A549 (cell line): ENCODE measurements around the gene PLXNB3. TPM values are rescaled to one million over a fixed set of nuclear protein-coding genes. Genes with fewer than 3 reads are reported as not detected.

Experiments
- ATAC-seq, 2 experiments: fragments of 200-7000 bp in 1 of 2; fragments of >200 bp in 1 of 2; cut with Nextera tagmentation in 1 of 2; cut with Tn5 transposase in 1 of 2; 3 replicates each; pipeline versions ENCODE4 v1.8.0 to v1.9.1; 2018 to 2020; ENCODE audit warnings: mild to moderate bottlenecking in 1 of 2, moderate library complexity in 1 of 2
- CTCF ChIA-PET: fragments of 300-600 bp; sonication (Branson Sonifier 250); formaldehyde crosslinking; extraction: SDS; loops from one replicate; lab custom pipeline; 2021; ENCODE audit warnings: antibody characterized with exemption, inconsistent platforms; lab: Yijun Ruan, JAX
- POLR2A ChIA-PET: fragments of 350-600 bp; formaldehyde crosslinking; extraction: SDS; loops from one replicate; lab custom pipeline; 2021; ENCODE audit warnings: antibody characterized with exemption, inconsistent platforms; lab: Yijun Ruan, JAX
- DNase-seq, 2 experiments: peaks; one replicate each; pipeline versions ENCODE4 v3.0.0 to v3.0.0-alpha.2; 2011 to 2016; ENCODE audit warnings: low read depth in 1 of 2, low spot score in 1 of 2
- FAIRE-seq: peaks from 2 replicates; lab custom pipeline; 2011; peaks lifted over from hg19 to GRCh38; lab: Jason Lieb, UNC
- H3K27ac ChIP-seq, 2 experiments: fragments of >200 bp; sonication (Bioruptor Twin); formaldehyde crosslinking; 3 replicates each; pipeline ENCODE4 v1.5.1; 2016 to 2017
- H3K4me1 ChIP-seq: fragments of >200 bp; sonication (Bioruptor Twin); formaldehyde crosslinking; 3 replicates; pipeline ENCODE4 v1.6.1; 2016
- H3K4me2 ChIP-seq: fragments of >200 bp; sonication (Bioruptor Twin); formaldehyde crosslinking; 3 replicates; pipeline ENCODE4 v1.6.1; 2016
- H3K4me3 ChIP-seq: fragments of >200 bp; sonication (Bioruptor Twin); formaldehyde crosslinking; 3 replicates; pipeline ENCODE4 v1.5.1; 2016
- H3K9me3 ChIP-seq: fragments of >200 bp; sonication (Bioruptor Twin); formaldehyde crosslinking; 3 replicates; pipeline ENCODE4 v1.6.1; 2016
- BHLHE40 ChIP-seq: IDR thresholded peaks from 2 replicates; pipeline ENCODE4 v1.6.1; 2012; ENCODE audit warnings: low read depth, low read length, inconsistent platforms
- CHD4 ChIP-seq: fragments of 200-600 bp; sonication (generic); IDR thresholded peaks from 2 replicates; pipeline ENCODE4 v1.6.1; 2016; ENCODE audit warnings: antibody characterized with exemption, mild to moderate bottlenecking, borderline replicate concordance
- EHF ChIP-seq: fragments of 250-450 bp; sonication (Bioruptor Pico); IDR thresholded peaks from 2 replicates; pipeline ENCODE4 v1.5.0; 2020; ENCODE audit warnings: mild to moderate bottlenecking
- EHMT2 ChIP-seq: fragments of 200-600 bp; sonication (generic); IDR thresholded peaks from 2 replicates; pipeline ENCODE4 v1.6.1; 2016; ENCODE audit warnings: antibody characterized with exemption, low read depth, mild to moderate bottlenecking, moderate library complexity
- FOXS1 ChIP-seq: fragments of 250-450 bp; sonication (Bioruptor Pico); IDR thresholded peaks from 2 replicates; pipeline ENCODE4 v1.5.0; 2020; ENCODE audit warnings: mild to moderate bottlenecking, moderate library complexity
- HDAC2 ChIP-seq: fragments of 200-600 bp; sonication (generic); IDR thresholded peaks from 2 replicates; pipeline ENCODE4 v1.6.1; 2016
- HOXB13 ChIP-seq: fragments of 250-450 bp; sonication (Bioruptor Pico); IDR thresholded peaks from 2 replicates; pipeline ENCODE4 v1.5.0; 2020; ENCODE audit warnings: low read depth, mild to moderate bottlenecking, moderate library complexity
- KDM5A ChIP-seq: fragments of 200-600 bp; sonication (generic); IDR thresholded peaks from 2 replicates; pipeline ENCODE4 v1.6.1; 2016; ENCODE audit warnings: antibody characterized with exemption, mild to moderate bottlenecking
- NR3C1 ChIP-seq: fragments of >200 bp; sonication (Bioruptor Twin); formaldehyde crosslinking; IDR thresholded peaks from 3 replicates; pipeline ENCODE4 v1.6.1; 2017
- POLR2A ChIP-seq: IDR thresholded peaks from 2 replicates; pipeline ENCODE4 v1.6.1; 2012; ENCODE audit warnings: mild to moderate bottlenecking, low read length
- POLR2AphosphoS2 ChIP-seq: conservative IDR thresholded peaks from 2 replicates; pipeline ENCODE4 v1.6.1; 2012; ENCODE audit warnings: low read length, improper control_type of control experiment, inconsistent platforms
- RARB ChIP-seq: fragments of 250-450 bp; sonication (Bioruptor Pico); IDR thresholded peaks from 2 replicates; pipeline ENCODE4 v1.8.0; 2021; ENCODE audit warnings: mild to moderate bottlenecking, moderate library complexity
- SMC3 ChIP-seq: fragments of >200 bp; sonication (Bioruptor Twin); formaldehyde crosslinking; IDR thresholded peaks from 3 replicates; pipeline ENCODE4 v1.6.1; 2018; ENCODE audit warnings: inconsistent platforms
- TP53 ChIP-seq: fragments of 250-450 bp; sonication (Bioruptor Pico); IDR thresholded peaks from 2 replicates; pipeline ENCODE4 v1.5.0; 2021; ENCODE audit warnings: mild to moderate bottlenecking, moderate library complexity
- ZC3H11A ChIP-seq: fragments of 450-650 bp; IDR thresholded peaks from 2 replicates; pipeline ENCODE4 v1.6.1; 2014; ENCODE audit warnings: antibody characterized with exemption, mild to moderate bottlenecking
- WGBS: methylation state at CpG from one replicate; pipeline ENCODE4 v1.1.6; 2017; ENCODE audit errors: missing lambda C conversion rate; 5-methylcytosine and 5-hydroxymethylcytosine counted together
- polyA plus RNA-seq, 4 experiments: library from polyadenylated mRNA; depleted of rRNA in 3 of 4; stranded (reverse); fragments of >200 nt; fragmentation: RNase III in 1 of 4; extraction: RNeasy Plus Mini Kit Qiagen cat#74134 plus additional on column Dnase treatment in 1 of 4; gene quantifications; 2 replicates in 3 of 4; 3 replicates in 1 of 4; pipeline ENCODE4 v1.2.3, GENCODE V29; 2011 to 2017
- TF ChIP-seq, protein P1 (sequence below): IDR thresholded peaks from 2 replicates; pipeline ENCODE4 v1.6.1; 2012
- TF ChIP-seq, protein P2 (sequence below): fragments of 150-350 bp; IDR thresholded peaks from 2 replicates; pipeline ENCODE4 v1.6.1; 2014; ENCODE audit warnings: low read depth, mild to moderate bottlenecking, low read length

Gene PLXNB3
- polyA plus RNA-seq, 2 of the 4 experiments (the other 2 are of a cell fraction) = 1.1 to 2.5 TPM

- Histone ChIP-seq H3K27ac (no peak overlapping the region), H3K9me3 (no peaks in the 10 kb centered on the region), H3K4me3 (no peak overlapping the region), H3K4me2 (no peak overlapping the region), H3K4me1 (peaks cover 1% of the 10 kb centered on the region; the same call in 1 of the 3 replicates)
- no peak for DNase-seq
- no peak for FAIRE-seq
- POLR2A ChIA-PET = no interaction called here
- ATAC-seq = no peak
- CTCF ChIA-PET = interaction anchor here (1.2 kb wide), 1 partner anchor 13 kb away, joined by 4 read pairs; no protein-coding TSS in a partner anchor
- TF ChIP-seq BHLHE40 (no peak), CHD4 (no peak)
- 70% methylated on average over 6 of the region's 10 CpGs for WGBS
Measured at GRCh38 chrX:153824348-153824747, 60.3 kb downstream of the PLXNB3 start.

DNA sequence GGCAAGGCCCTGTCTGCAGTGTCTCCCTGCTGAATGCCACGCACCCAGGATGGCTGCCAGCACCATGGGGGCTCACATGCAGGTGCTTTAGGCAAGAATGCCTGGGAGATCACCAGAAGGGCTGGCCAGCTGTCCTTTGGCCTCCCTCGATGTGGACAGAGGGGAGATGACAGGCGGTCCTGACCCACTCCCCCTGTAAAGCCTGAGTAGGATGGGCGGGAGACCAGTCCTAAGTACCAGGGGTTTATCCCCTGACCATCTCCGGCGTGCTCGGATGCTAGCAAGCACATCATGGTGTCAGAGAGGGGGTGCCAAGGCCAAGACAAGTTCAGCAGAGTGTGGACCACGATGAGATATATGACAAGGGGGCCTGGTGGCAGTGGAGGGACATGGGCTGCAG is 61.0 kb downstream of the PLXNB3 start:
- Histone ChIP-seq H3K4me1 (0 out of 3 replicates have a peak, but pooled peaks cover 8% of the 10 kb centered on the region), H3K27ac (no peak overlapping the region), H3K9me3 (no peaks in the 10 kb centered on the region), H3K4me3 (no peak overlapping the region), H3K4me2 (no peak overlapping the region)
- CTCF ChIA-PET = interaction anchor here (0.8 to 1.0 kb wide), 2 partner anchors 8 to 10 kb away, joined by 3 read pairs; no protein-coding TSS in a partner anchor
- TF ChIP-seq POLR2A (no peak), TP53 (CRISPR knock-in tag) (no peak), ZC3H11A (no peak), NR3C1 (no peak), POLR2AphosphoS2 (no peak), RARB (no peak), EHMT2 (no peak), EHF (CRISPR knock-in tag) (no peak), KDM5A (no peak), HOXB13 (CRISPR knock-in tag) (no peak), SMC3 (no peak), FOXS1 (CRISPR knock-in tag) (no peak), HDAC2 (no peak)
- TF ChIP-seq, protein P1, sequence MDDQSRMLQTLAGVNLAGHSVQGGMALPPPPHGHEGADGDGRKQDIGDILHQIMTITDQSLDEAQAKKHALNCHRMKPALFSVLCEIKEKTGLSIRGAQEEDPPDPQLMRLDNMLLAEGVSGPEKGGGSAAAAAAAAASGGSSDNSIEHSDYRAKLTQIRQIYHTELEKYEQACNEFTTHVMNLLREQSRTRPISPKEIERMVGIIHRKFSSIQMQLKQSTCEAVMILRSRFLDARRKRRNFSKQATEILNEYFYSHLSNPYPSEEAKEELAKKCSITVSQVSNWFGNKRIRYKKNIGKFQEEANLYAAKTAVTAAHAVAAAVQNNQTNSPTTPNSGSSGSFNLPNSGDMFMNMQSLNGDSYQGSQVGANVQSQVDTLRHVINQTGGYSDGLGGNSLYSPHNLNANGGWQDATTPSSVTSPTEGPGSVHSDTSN = no peak
- TF ChIP-seq, protein P2, sequence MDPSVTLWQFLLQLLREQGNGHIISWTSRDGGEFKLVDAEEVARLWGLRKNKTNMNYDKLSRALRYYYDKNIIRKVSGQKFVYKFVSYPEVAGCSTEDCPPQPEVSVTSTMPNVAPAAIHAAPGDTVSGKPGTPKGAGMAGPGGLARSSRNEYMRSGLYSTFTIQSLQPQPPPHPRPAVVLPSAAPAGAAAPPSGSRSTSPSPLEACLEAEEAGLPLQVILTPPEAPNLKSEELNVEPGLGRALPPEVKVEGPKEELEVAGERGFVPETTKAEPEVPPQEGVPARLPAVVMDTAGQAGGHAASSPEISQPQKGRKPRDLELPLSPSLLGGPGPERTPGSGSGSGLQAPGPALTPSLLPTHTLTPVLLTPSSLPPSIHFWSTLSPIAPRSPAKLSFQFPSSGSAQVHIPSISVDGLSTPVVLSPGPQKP = no peak
- POLR2A ChIA-PET = no interaction called here
- 63% methylated on average over 6 of the region's 8 CpGs for WGBS
- no peak for ATAC-seq
- no peak for FAIRE-seq
- no peak for DNase-seq

Other genes starting within 250 kb of the PLXNB3 start
- 0.08 and 0.13 TPM in 2 replicates for gene ATP2B3, start 246.6 kb upstream of the PLXNB3 start, polyA plus RNA-seq (2011; rRNA removed)
- gene ATP2B3, start 246.6 kb upstream of the PLXNB3 start, polyA plus RNA-seq (2017; fragmentation: RNase III; extraction: RNeasy Plus Mini Kit Qiagen cat#74134 plus additional on column Dnase treatment) = 0.21 to 0.30 TPM (median 0.22 TPM) in 3 replicates
- 25.6 and 29.9 TPM in 2 replicates for gene CCNQ, start 165.1 kb upstream of the PLXNB3 start, polyA plus RNA-seq (2011; rRNA removed)
- gene CCNQ, start 165.1 kb upstream of the PLXNB3 start, polyA plus RNA-seq (2017; fragmentation: RNase III; extraction: RNeasy Plus Mini Kit Qiagen cat#74134 plus additional on column Dnase treatment) = 32.0 to 36.0 TPM (median 32.6 TPM) in 3 replicates
- 0.65 and 0.75 TPM in 2 replicates for gene DUSP9, start 117.0 kb upstream of the PLXNB3 start, polyA plus RNA-seq (2011; rRNA removed)
- gene DUSP9, start 117.0 kb upstream of the PLXNB3 start, polyA plus RNA-seq (2017; fragmentation: RNase III; extraction: RNeasy Plus Mini Kit Qiagen cat#74134 plus additional on column Dnase treatment) = 1.3 to 1.6 TPM (median 1.3 TPM) in 3 replicates
- 0.17 TPM in 2 replicates for gene PNCK, start 90.4 kb upstream of the PLXNB3 start, polyA plus RNA-seq (2011; rRNA removed)
- 0.13 to 0.30 TPM (median 0.25 TPM) in 3 replicates for gene PNCK, start 90.4 kb upstream of the PLXNB3 start, polyA plus RNA-seq (2017; fragmentation: RNase III; extraction: RNeasy Plus Mini Kit Qiagen cat#74134 plus additional on column Dnase treatment)
- gene SLC6A8, start 76.3 kb upstream of the PLXNB3 start, polyA plus RNA-seq (2011; rRNA removed) = 2.0 and 3.4 TPM in 2 replicates
- 5.7 to 6.9 TPM (median 6.1 TPM) in 3 replicates for gene SLC6A8, start 76.3 kb upstream of the PLXNB3 start, polyA plus RNA-seq (2017; fragmentation: RNase III; extraction: RNeasy Plus Mini Kit Qiagen cat#74134 plus additional on column Dnase treatment)
- gene BCAP31, start 39.9 kb upstream of the PLXNB3 start, polyA plus RNA-seq (2011; rRNA removed) = 217 and 257 TPM in 2 replicates
- gene BCAP31, start 39.9 kb upstream of the PLXNB3 start, polyA plus RNA-seq (2017; fragmentation: RNase III; extraction: RNeasy Plus Mini Kit Qiagen cat#74134 plus additional on column Dnase treatment) = 335 to 351 TPM (median 349 TPM) in 3 replicates
- 1.7 and 1.8 TPM in 2 replicates for gene ABCD1, start 39.4 kb upstream of the PLXNB3 start, polyA plus RNA-seq (2011; rRNA removed)
- 3.3 to 5.1 TPM (median 3.8 TPM) in 3 replicates for gene ABCD1, start 39.4 kb upstream of the PLXNB3 start, polyA plus RNA-seq (2017; fragmentation: RNase III; extraction: RNeasy Plus Mini Kit Qiagen cat#74134 plus additional on column Dnase treatment)
- not detected in 2 replicates for gene SRPK3, start 16.8 kb downstream of the PLXNB3 start, polyA plus RNA-seq (2011; rRNA removed)
- 0.03 to 0.08 TPM (median 0.05 TPM) in 3 replicates for gene SRPK3, start 16.8 kb downstream of the PLXNB3 start, polyA plus RNA-seq (2017; fragmentation: RNase III; extraction: RNeasy Plus Mini Kit Qiagen cat#74134 plus additional on column Dnase treatment)
- 45.6 and 50.7 TPM in 2 replicates for gene IDH3G, start 30.1 kb downstream of the PLXNB3 start, polyA plus RNA-seq (2011; rRNA removed)
- 58.5 to 60.3 TPM (median 59.9 TPM) in 3 replicates for gene IDH3G, start 30.1 kb downstream of the PLXNB3 start, polyA plus RNA-seq (2017; fragmentation: RNase III; extraction: RNeasy Plus Mini Kit Qiagen cat#74134 plus additional on column Dnase treatment)
- gene SSR4, start 30.4 kb downstream of the PLXNB3 start, polyA plus RNA-seq (2011; rRNA removed) = 212 and 293 TPM in 2 replicates
- 347 to 354 TPM (median 352 TPM) in 3 replicates for gene SSR4, start 30.4 kb downstream of the PLXNB3 start, polyA plus RNA-seq (2017; fragmentation: RNase III; extraction: RNeasy Plus Mini Kit Qiagen cat#74134 plus additional on column Dnase treatment)
- 1.2 and 1.3 TPM in 2 replicates for gene PDZD4, start 66.3 kb downstream of the PLXNB3 start, polyA plus RNA-seq (2011; rRNA removed)
- 2.3 to 3.0 TPM (median 2.4 TPM) in 3 replicates for gene PDZD4, start 66.3 kb downstream of the PLXNB3 start, polyA plus RNA-seq (2017; fragmentation: RNase III; extraction: RNeasy Plus Mini Kit Qiagen cat#74134 plus additional on column Dnase treatment)
- gene L1CAM, start 121.9 kb downstream of the PLXNB3 start, polyA plus RNA-seq (2011; rRNA removed) = 1.9 and 3.1 TPM in 2 replicates
- gene L1CAM, start 121.9 kb downstream of the PLXNB3 start, polyA plus RNA-seq (2017; fragmentation: RNase III; extraction: RNeasy Plus Mini Kit Qiagen cat#74134 plus additional on column Dnase treatment) = 12.8 to 14.2 TPM (median 13.3 TPM) in 3 replicates
- gene AVPR2, start 140.4 kb downstream of the PLXNB3 start, polyA plus RNA-seq (2011; rRNA removed) = not detected in 2 replicates
- 0.05 TPM in 1 of 3 replicates, not detected in the others for gene AVPR2, start 140.4 kb downstream of the PLXNB3 start, polyA plus RNA-seq (2017; fragmentation: RNase III; extraction: RNeasy Plus Mini Kit Qiagen cat#74134 plus additional on column Dnase treatment)
- 0.78 and 0.95 TPM in 2 replicates for gene ARHGAP4, start 162.0 kb downstream of the PLXNB3 start, polyA plus RNA-seq (2011; rRNA removed)
- 0.98 to 2.3 TPM (median 1.1 TPM) in 3 replicates for gene ARHGAP4, start 162.0 kb downstream of the PLXNB3 start, polyA plus RNA-seq (2017; fragmentation: RNase III; extraction: RNeasy Plus Mini Kit Qiagen cat#74134 plus additional on column Dnase treatment)
- 63.5 and 88.8 TPM in 2 replicates for gene NAA10, start 170.8 kb downstream of the PLXNB3 start, polyA plus RNA-seq (2011; rRNA removed)
- 230 to 251 TPM (median 237 TPM) in 3 replicates for gene NAA10, start 170.8 kb downstream of the PLXNB3 start, polyA plus RNA-seq (2017; fragmentation: RNase III; extraction: RNeasy Plus Mini Kit Qiagen cat#74134 plus additional on column Dnase treatment)
- gene RENBP, start 180.4 kb downstream of the PLXNB3 start, polyA plus RNA-seq (2011; rRNA removed) = not detected in 2 replicates
- gene RENBP, start 180.4 kb downstream of the PLXNB3 start, polyA plus RNA-seq (2017; fragmentation: RNase III; extraction: RNeasy Plus Mini Kit Qiagen cat#74134 plus additional on column Dnase treatment) = not detected in 3 replicates
- 4.4 and 11.9 TPM in 2 replicates for gene HCFC1, start 207.6 kb downstream of the PLXNB3 start, polyA plus RNA-seq (2011; rRNA removed)
- gene HCFC1, start 207.6 kb downstream of the PLXNB3 start, polyA plus RNA-seq (2017; fragmentation: RNase III; extraction: RNeasy Plus Mini Kit Qiagen cat#74134 plus additional on column Dnase treatment) = 31.0 to 33.3 TPM (median 32.9 TPM) in 3 replicates
- 10.6 and 13.2 TPM in 2 replicates for gene TMEM187, start 208.5 kb downstream of the PLXNB3 start, polyA plus RNA-seq (2011; rRNA removed)
- 7.0 to 8.8 TPM (median 7.8 TPM) in 3 replicates for gene TMEM187, start 208.5 kb downstream of the PLXNB3 start, polyA plus RNA-seq (2017; fragmentation: RNase III; extraction: RNeasy Plus Mini Kit Qiagen cat#74134 plus additional on column Dnase treatment)